ENCODE results near the gene MTMR12.
"Not testable (repeated sequence)": the region's sequence is repeated elsewhere in the genome, so short reads cannot be mapped to it uniquely, and the experiment has no call there.

The MTMR12 gene

DNA sequence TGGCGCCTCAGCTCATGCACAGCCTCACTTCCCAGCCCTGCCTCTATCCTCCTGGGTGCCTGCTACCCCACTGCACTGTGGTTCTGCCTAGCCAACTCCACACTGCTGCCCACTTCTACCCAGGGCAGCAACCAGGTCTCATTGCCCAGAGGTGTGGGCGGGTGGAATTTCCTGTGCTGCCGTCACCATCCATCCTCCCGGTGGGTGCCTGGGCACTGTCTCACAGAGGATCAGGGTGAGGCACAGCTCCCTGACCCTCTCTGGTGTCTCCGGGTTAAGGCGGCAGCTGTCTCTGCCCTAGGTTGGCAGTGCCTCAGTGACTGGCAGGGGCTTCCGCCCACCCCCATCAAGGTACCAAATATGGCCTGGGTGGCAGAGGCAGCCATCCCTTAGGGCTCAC lies 4.3 kb upstream of the MTMR12 start:
- H4K20me1 ChIP-seq (ENCODE audit: insufficient read depth, low read length): no peaks in the 10 kb centered on the region
- peaks cover 8% of the 10 kb centered on the region for H3K4me1 ChIP-seq (ENCODE audit: insufficient read depth, low read length)
- TF ChIP-seq EZH2 (IDR thresholded peaks at IDR 0.05; ENCODE audit: borderline replicate concordance, low read depth, low read length, severe bottlenecking) (no peak), CTCF (IDR thresholded peaks at IDR 0.05; ENCODE audit: borderline replicate concordance, extremely low read depth, low read length, poor library complexity, severe bottlenecking) (no peak)
- H3K79me2 ChIP-seq (ENCODE audit: insufficient read depth, low read length): peaks cover 4% of the 10 kb centered on the region
- H3K27me3 ChIP-seq (ENCODE audit: insufficient read depth, low read length, poor library complexity): no peaks in the 10 kb centered on the region
- ATAC-seq (ENCODE audit: insufficient read depth, low read depth) (no peak), DNase-seq (no peak)
- H3K9me3 ChIP-seq (ENCODE audit: insufficient read depth, low read length, severe bottlenecking): peaks cover 6% of the 10 kb centered on the region
- H3K4me3 ChIP-seq (ENCODE audit: low read depth in 1 of 2, low read length in 2 of 2): no peak overlapping the region
- no peaks in the 10 kb centered on the region for H3K36me3 ChIP-seq (ENCODE audit: insufficient read depth, low read length)
- H3K9ac ChIP-seq (ENCODE audit: low read depth, low read length): no peak overlapping the region
- no peak overlapping the region for H3K27ac ChIP-seq (ENCODE audit: low read length)
- H3K4me2 ChIP-seq (ENCODE audit: insufficient read depth, low read length): no peak overlapping the region
- no peak overlapping the region for H2AFZ ChIP-seq (ENCODE audit: low read depth, low read length)

- Histone ChIP-seq H3K9me3 (ENCODE audit: insufficient read depth, low read length, severe bottlenecking) (no peaks in the 10 kb centered on the region), H3K4me1 (ENCODE audit: insufficient read depth, low read length) (peaks cover 21% of the 10 kb centered on the region), H3K27ac (ENCODE audit: low read length) (no peak overlapping the region), H4K20me1 (ENCODE audit: insufficient read depth, low read length) (peaks cover 3% of the 10 kb centered on the region; the same call in 1 of the 2 replicates), H3K36me3 (ENCODE audit: insufficient read depth, low read length) (no peaks in the 10 kb centered on the region), H3K9ac (ENCODE audit: low read depth, low read length) (no peak overlapping the region), H3K4me2 (ENCODE audit: insufficient read depth, low read length) (no peak overlapping the region), H3K4me3 (ENCODE audit: low read depth in 1 of 2, low read length in 2 of 2) (no peak overlapping the region), H3K79me2 (ENCODE audit: insufficient read depth, low read length) (peaks cover 20% of the 10 kb centered on the region), H2AFZ (ENCODE audit: low read depth, low read length) (no peak overlapping the region), H3K27me3 (ENCODE audit: insufficient read depth, low read length, poor library complexity) (no peaks in the 10 kb centered on the region)
- DNase-seq (no peak), ATAC-seq (ENCODE audit: insufficient read depth, low read depth) (no peak)
- TF ChIP-seq CTCF (IDR thresholded peaks at IDR 0.05; ENCODE audit: borderline replicate concordance, extremely low read depth, low read length, poor library complexity, severe bottlenecking) (no peak), EZH2 (IDR thresholded peaks at IDR 0.05; ENCODE audit: borderline replicate concordance, low read depth, low read length, severe bottlenecking) (no peak)
Measured at GRCh38 chr5:32315221-32316014, 2.7 kb upstream of the MTMR12 start.

- Histone ChIP-seq H3K4me2 (ENCODE audit: insufficient read depth, low read length) (no peak overlapping the region), H3K4me1 (ENCODE audit: insufficient read depth, low read length) (peaks cover 24% of the 10 kb centered on the region), H3K36me3 (ENCODE audit: insufficient read depth, low read length) (no peaks in the 10 kb centered on the region), H3K79me2 (ENCODE audit: insufficient read depth, low read length) (peaks cover 28% of the 10 kb centered on the region), H3K27ac (ENCODE audit: low read length) (no peak overlapping the region), H3K9me3 (ENCODE audit: insufficient read depth, low read length, severe bottlenecking) (no peaks in the 10 kb centered on the region), H3K4me3 (ENCODE audit: low read depth in 1 of 2, low read length in 2 of 2) (no peak overlapping the region), H3K9ac (ENCODE audit: low read depth, low read length) (no peak overlapping the region), H4K20me1 (ENCODE audit: insufficient read depth, low read length) (peaks cover 8% of the 10 kb centered on the region; the same call in 1 of the 2 replicates), H3K27me3 (ENCODE audit: insufficient read depth, low read length, poor library complexity) (no peaks in the 10 kb centered on the region), H2AFZ (ENCODE audit: low read depth, low read length) (no peak overlapping the region)
- DNase-seq: no peak
- TF ChIP-seq EZH2 (IDR thresholded peaks at IDR 0.05; ENCODE audit: borderline replicate concordance, low read depth, low read length, severe bottlenecking): no peak
- TF ChIP-seq CTCF (IDR thresholded peaks at IDR 0.05; ENCODE audit: borderline replicate concordance, extremely low read depth, low read length, poor library complexity, severe bottlenecking): no peak
- no peak for ATAC-seq (ENCODE audit: insufficient read depth, low read depth)
Measured at GRCh38 chr5:32314658-32315057, 1.9 kb upstream of the MTMR12 start.

DNA sequence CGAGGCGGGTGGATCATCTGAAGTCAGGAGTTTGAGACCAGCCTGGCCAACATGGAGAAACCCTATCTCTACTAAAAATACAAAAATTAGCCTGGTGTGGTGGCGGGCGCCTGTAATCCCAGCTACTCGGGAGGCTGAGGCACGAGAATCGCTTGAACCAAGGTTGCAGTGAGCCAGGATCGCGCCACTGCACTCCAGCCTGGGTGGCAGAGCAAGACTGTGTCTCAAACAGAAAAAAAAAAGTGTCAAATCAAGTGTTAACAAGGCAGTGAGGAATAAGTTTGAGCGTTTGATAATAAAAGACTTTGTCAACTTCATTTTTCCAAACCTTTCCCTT lies 1.4 kb upstream of the MTMR12 start:
- Histone ChIP-seq H3K79me2 (ENCODE audit: insufficient read depth, low read length) (peaks cover 33% of the 10 kb centered on the region), H3K4me1 (ENCODE audit: insufficient read depth, low read length) (peaks cover 24% of the 10 kb centered on the region), H3K4me3 (ENCODE audit: low read depth in 1 of 2, low read length in 2 of 2) (peak overlapping the region in 1 of 2 experiments; percentile 73; a peak in 1 of 4 replicates), H3K4me2 (ENCODE audit: insufficient read depth, low read length) (peak overlapping the region; percentile 68)
- ATAC-seq (ENCODE audit: insufficient read depth, low read depth); H4K20me1 ChIP-seq (ENCODE audit: insufficient read depth, low read length); H3K36me3 ChIP-seq (ENCODE audit: insufficient read depth, low read length); DNase-seq; H2AFZ ChIP-seq (ENCODE audit: low read depth, low read length); H3K27me3 ChIP-seq (ENCODE audit: insufficient read depth, low read length, poor library complexity); H3K9me3 ChIP-seq (ENCODE audit: insufficient read depth, low read length, severe bottlenecking); H3K9ac ChIP-seq (ENCODE audit: low read depth, low read length); H3K27ac ChIP-seq (ENCODE audit: low read length): not testable (repeated sequence)
